Measurements from ENCODE around the gene ARCN1.
"Not testable (repeated sequence)": the region's sequence is repeated elsewhere in the genome, so short reads cannot be mapped to it uniquely, and the experiment has no call there.

The ARCN1 gene

GRCh38 chr11:118606844-118607228 is 34.6 kb downstream of the ARCN1 start:
- no peak for DNase-seq

GRCh38 chr11:118607401-118608359 is 35.5 kb downstream of the ARCN1 start, which contains the start of gene PHLDB1:
TSS of gene PHLDB1 (plus strand) at chr11:118607615. CDS start at chr11:118613837, 6,222 bp downstream.
- peak; percentile 35 for DNase-seq

GRCh38 chr11:118608360-118609227 is 36.4 kb downstream of the ARCN1 start:
- peak; percentile 90 for DNase-seq

GRCh38 chr11:118609380-118610224 is 37.4 kb downstream of the ARCN1 start:
- DNase-seq: peak; percentile 22

GRCh38 chr11:118610225-118610772 is 38.1 kb downstream of the ARCN1 start:
- DNase-seq: no peak

- peak; percentile 72 for DNase-seq
These were observed 38.7 kb downstream of the ARCN1 start for GRCh38 chr11:118610773-118611432.

- not testable (repeated sequence) for DNase-seq
These were observed 39.2 kb downstream of the ARCN1 start for GRCh38 chr11:118611433-118611795.

GRCh38 chr11:118612378-118612777 is 40.2 kb downstream of the ARCN1 start:
- no peak for DNase-seq

GRCh38 chr11:118614511-118614910 is 42.3 kb downstream of the ARCN1 start:
- no peak for DNase-seq

GRCh38 chr11:118615282-118615975 is 43.2 kb downstream of the ARCN1 start:
- DNase-seq: no peak

- no peak for DNase-seq
These were observed 43.8 kb downstream of the ARCN1 start for GRCh38 chr11:118615976-118616371.

- no peak for DNase-seq
These were observed 46.1 kb downstream of the ARCN1 start for GRCh38 chr11:118618115-118618990.

GRCh38 chr11:118618991-118619375 is 46.8 kb downstream of the ARCN1 start:
- DNase-seq: no peak

GRCh38 chr11:118619444-118620197 is 47.4 kb downstream of the ARCN1 start:
- no peak for DNase-seq

- no peak for DNase-seq
These were observed 48.4 kb downstream of the ARCN1 start for GRCh38 chr11:118620529-118621070.

- DNase-seq: no peak
These were observed 49.0 kb downstream of the ARCN1 start for GRCh38 chr11:118621071-118621783.

GRCh38 chr11:118621784-118622375 is 49.7 kb downstream of the ARCN1 start:
- DNase-seq: no peak
